GM18870 (cell line): Measurements from ENCODE around the gene NOP56.

ENCODE experiments used
- ATAC-seq: cut with Tn5 transposase; IDR thresholded peaks from one replicate; pipeline ENCODE4 v1.9.1; 2021; ENCODE audit warnings: moderate library complexity; ENCODE audit not compliant: unreplicated experiment

NOP56 gene

GRCh38 chr20:2700913-2701620, 48.6 kb downstream of the NOP56 start:
- ATAC-seq = no peak

GRCh38 chr20:2701671-2702081, 49.2 kb downstream of the NOP56 start:
- no peak for ATAC-seq

GRCh38 chr20:2703716-2704475, 51.5 kb downstream of the NOP56 start:
- ATAC-seq = no peak

GRCh38 chr20:2705931-2706645, 53.7 kb downstream of the NOP56 start:
- ATAC-seq = no peak

- ATAC-seq = no peak
Measured at GRCh38 chr20:2706688-2707352, 54.4 kb downstream of the NOP56 start.

- no peak for ATAC-seq
Measured at GRCh38 chr20:2707353-2708072, 55.1 kb downstream of the NOP56 start.
